ENCODE measurements around the gene TCF12.

DNA sequence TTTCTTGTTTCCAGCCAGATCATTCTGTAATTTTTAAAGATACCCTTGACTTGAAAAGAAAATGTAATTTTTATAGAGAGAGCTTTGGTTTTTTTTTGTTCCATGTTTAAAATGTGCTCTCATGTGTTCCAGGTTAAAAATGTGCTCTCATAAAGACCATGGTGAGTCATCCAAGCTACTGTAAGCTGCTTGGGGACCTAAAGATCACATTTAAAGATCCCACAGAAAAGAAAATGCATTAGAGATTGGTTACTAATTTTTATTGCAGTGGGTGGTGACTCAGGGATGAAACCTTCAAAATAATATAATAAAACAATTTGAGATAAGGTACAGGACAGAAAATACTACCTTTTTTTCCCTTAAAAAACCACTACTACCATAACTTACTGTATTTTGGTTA, 11.0 kb downstream of the TCF12 start:
- TF ChIP-seq, protein P1, sequence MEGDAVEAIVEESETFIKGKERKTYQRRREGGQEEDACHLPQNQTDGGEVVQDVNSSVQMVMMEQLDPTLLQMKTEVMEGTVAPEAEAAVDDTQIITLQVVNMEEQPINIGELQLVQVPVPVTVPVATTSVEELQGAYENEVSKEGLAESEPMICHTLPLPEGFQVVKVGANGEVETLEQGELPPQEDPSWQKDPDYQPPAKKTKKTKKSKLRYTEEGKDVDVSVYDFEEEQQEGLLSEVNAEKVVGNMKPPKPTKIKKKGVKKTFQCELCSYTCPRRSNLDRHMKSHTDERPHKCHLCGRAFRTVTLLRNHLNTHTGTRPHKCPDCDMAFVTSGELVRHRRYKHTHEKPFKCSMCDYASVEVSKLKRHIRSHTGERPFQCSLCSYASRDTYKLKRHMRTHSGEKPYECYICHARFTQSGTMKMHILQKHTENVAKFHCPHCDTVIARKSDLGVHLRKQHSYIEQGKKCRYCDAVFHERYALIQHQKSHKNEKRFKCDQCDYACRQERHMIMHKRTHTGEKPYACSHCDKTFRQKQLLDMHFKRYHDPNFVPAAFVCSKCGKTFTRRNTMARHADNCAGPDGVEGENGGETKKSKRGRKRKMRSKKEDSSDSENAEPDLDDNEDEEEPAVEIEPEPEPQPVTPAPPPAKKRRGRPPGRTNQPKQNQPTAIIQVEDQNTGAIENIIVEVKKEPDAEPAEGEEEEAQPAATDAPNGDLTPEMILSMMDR (IDR thresholded peaks at IDR 0.05), result no peak
- no peak for TF ChIP-seq POLR2A (IDR thresholded peaks at IDR 0.05)
